Limb (tissue), 2 donors: Measurements from ENCODE around the gene PERP.
"Not testable (repeated sequence)": the region's sequence is repeated elsewhere in the genome, so short reads cannot be mapped to it uniquely, and the experiment has no call there.

Source experiments
- DNase-seq, 2 donors: peaks; one replicate each; pipeline ENCODE4 v3.0.0-alpha.2; 2016; ENCODE audit errors: extremely low spot score in 2 of 2

The PERP gene

DNA sequence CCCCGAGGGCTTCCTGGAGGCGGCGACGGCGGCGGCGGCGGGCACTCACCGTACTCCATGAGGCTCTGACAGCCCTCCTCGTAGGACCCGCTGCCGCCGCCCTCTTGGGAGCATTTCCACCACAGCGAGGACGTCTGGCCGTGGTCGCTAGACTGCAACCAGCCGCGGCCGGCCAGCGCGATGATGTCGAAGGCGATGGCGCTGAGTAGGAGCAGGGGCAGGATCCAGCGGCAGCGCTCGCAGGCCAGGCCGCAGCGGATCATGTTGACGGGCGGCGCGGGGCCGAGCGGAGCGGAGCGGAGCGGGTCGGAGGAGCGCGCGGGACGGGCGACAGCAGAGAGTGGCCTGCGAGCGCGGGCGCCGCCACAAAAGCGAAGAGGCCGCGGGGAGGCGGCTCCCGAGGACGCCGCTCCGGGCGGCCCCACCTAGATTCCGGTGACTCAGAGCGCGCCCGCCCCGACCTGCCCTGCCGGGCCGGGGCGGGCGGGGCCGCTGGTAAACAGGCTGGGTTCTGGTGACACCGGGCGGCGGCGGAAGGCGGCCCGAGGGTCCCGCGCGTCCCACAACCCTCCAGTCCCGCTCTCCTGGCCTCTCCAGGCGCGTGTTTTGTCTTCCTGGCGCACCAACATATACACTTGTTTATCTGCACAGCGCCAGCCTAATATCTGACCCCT lies at the start of gene PERP:
TSS of gene PERP (minus strand) at position 342 of the 674 bp plus-strand sequence. CDS start at position 263, 79 bp downstream.
- DNase-seq = peak in 1 of 2 donors; percentile 68

DNA sequence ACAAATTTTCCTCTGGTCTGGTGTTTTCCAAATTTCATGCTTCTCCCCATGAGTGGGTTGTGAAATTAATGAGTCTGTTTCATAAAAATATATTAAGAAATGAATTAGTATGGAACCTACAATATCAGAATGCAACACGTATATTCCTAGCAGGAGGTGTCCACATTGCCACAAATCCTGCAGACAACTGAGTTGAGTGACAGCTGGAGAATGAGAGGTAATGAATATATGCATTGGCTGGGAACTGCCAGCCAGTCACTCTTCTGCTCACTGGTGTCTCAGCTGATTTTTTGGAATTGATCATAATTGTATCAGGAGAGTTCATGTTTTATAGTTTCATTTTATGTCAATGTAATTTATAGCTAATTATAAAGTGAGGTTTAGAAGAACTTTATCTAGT lies 48.2 kb upstream of the PERP start:
- no peak for DNase-seq

DNA sequence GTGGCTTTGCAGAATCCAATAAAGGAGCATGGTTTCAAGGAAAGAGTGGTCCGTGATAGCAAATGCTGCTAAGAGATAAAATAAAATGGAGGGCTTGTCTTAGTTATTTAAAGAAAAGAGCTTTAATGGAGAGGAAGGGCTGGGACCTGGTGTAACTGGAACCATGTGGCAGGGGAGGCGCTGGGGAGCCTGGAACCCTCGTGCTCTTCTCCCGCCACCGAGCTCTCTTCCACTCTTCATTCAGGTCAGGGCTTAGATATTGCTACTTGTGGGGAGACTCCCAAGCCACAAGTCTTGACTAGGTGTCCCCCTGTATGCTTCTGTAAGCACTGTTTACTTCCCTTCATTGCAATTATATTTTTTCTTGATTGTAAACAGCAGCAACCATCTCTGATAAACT lies 39.3 kb upstream of the PERP start:
- no peak for DNase-seq

DNA sequence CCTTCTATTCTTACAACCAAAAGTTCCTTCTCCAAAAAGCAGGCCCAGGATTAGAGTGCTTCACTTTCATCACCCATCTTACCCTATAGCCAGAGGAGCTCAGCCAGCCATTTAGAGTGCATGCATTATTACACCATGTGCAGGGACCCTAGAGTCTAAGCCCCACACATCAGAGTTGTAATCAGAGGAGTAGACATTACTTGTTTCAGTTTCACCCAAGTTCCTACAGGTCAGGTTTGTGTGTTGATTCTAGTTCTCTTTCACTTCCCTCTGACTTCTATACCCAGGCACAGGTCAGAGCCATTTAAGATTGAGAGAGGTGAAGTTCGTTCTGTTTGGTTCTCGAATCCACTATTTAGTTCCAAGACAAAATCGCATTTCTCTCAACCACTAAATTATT lies 38.2 kb upstream of the PERP start:
- DNase-seq = no peak

DNA sequence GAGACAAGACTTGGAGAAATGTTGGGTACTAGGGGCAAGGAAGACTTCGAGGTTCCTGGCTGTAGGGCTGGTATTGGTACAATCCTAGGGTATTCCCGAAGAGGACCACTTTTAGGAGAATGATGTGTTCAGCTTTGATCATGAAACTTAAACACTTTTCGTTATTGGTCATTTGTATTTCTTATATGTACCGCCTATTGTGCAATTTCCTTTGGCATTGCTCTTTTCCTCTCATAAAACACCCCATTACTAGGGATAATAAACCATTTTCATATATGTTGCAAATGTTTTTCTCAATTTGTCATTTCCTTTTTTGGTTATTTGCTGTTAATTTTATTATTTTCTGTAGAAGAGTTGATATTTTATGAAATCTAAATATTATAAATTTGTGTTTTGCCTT lies 35.6 kb upstream of the PERP start:
- no peak for DNase-seq

DNA sequence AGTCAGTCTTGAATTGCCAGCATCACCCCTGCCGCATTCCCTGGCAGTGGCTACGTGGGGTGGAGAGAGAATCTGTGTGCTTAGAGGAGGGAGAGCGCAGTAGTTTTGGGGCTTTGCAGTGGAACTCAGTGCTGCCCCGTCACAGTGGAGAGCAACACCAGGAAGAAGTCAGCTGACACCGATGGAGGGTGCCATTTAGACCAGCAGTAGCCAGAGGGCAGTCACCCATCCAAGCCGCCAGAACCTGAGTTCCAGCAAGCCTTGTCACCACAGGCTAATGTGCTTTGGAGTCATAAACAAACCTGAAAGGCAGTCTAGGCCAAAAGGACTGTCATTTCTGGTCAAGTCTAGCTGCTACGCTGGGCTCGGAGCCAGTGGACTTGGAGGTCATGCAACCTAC lies 22.0 kb upstream of the PERP start:
- no peak for DNase-seq

DNA sequence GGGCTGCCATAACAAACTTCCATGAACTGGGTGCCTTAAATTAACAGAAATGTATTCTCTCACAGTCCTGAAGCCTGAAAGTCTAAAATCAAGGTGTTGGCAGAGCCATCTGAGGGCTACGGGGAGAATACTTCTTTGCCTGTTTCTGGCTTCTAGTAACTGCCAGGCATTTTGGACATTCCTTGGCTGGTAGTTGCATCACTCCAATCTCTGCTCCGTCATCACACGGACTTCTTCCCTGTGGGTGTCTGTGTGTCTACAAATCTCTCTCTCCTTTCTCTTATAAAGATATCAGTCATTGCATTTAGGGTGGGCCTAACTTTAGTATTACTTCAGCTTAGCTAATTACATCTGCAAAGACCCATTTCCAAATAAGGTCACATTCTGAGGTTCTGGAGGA lies 20.9 kb upstream of the PERP start:
- DNase-seq = no peak

DNA sequence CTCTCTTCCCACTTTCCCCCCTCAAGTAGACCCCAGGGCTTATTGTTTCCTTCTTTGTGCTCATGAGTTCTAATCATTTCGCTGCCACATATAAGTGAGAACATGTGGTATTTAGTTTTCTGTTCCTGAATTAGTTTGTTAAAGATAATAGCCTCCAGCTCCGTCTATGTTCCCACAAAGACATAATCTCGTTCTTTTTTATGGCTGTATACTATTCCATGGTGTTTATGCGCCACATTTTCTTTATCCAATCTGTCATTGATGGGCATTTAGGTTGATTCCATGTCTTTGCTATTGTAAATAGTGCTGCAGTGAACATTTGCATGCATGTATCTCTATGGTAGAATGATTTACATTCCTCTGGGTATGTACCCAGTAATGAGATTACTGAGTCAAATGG lies 16.9 kb upstream of the PERP start:
- no peak for DNase-seq

DNA sequence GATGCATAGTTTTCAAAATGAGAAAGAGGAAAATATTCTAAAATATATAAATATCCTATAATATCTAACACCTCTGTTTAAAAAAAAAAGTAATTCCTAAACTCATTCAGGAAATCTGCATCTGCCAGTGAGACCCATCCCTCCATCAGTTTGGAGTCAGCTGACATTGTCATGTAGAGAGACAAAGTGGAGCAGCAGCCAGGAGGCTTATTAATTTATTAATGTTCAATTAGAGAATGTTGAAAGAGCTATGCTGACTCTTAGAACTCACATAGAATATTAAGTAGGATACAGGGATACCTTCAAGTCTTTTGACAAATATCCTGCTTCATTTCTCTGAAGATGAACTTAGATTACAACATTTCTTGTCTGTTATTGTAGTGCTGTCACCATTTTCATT lies 12.8 kb upstream of the PERP start:
- DNase-seq = no peak

DNA sequence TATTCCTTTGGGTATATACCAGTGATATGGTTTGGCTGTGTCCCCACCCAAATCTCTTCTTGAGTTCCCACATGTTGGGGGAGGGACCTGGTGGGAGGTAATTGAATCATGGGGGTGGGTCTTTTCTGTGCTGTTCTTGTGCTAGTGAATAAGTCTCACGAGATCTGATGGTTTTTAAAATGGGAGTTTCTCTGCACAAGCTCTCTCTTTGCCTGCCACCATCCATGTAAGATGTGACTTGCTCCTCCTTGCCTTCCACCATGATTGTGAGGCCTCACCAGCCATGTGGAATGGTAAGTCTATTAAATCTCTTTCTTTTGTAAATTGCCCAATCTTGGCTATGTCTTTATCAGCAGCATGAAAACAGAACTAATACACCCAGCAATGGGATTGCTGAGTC lies 12.0 kb upstream of the PERP start:
- DNase-seq = not testable (repeated sequence)

DNA sequence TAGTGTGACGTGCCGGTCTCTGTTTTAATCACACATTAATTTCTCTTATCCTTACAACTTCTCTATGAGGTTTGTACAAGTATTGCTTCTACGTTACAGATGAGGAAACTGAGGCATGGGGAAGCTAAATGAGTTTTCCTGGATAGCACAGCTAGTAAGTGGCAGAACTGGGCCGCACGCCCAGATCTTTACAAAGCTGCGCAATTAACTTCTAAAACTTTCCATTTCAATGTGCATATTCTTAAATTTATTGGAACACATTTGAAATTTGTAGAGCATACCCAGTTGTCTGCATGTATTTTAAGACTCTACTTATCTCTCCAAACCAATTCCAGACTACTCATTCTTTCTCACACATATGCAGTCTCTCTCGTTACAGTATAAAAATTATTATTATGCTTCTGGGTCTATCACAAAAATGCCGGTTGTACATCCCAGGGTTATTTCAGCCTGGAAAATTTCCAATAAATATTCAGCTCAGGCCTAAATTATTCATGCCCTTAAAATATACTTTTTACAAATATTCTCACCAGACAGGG lies 10.2 kb upstream of the PERP start:
- no peak for DNase-seq

DNA sequence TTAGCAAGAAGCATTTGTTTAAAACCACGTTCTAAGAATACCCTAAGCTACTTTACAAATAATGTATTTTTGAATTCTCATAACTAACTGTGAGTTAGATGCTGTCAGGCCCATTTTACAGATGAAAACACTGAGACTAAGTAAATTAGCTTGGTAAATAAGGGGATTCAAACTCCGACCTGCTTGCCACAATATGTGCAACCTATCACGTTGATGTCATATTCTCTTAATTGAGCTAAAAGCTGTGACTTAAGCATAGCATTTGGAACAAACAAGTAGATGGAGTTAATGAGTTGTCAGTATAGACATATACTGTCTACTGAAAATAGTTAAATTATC lies 9.4 kb upstream of the PERP start:
- no peak for DNase-seq

DNA sequence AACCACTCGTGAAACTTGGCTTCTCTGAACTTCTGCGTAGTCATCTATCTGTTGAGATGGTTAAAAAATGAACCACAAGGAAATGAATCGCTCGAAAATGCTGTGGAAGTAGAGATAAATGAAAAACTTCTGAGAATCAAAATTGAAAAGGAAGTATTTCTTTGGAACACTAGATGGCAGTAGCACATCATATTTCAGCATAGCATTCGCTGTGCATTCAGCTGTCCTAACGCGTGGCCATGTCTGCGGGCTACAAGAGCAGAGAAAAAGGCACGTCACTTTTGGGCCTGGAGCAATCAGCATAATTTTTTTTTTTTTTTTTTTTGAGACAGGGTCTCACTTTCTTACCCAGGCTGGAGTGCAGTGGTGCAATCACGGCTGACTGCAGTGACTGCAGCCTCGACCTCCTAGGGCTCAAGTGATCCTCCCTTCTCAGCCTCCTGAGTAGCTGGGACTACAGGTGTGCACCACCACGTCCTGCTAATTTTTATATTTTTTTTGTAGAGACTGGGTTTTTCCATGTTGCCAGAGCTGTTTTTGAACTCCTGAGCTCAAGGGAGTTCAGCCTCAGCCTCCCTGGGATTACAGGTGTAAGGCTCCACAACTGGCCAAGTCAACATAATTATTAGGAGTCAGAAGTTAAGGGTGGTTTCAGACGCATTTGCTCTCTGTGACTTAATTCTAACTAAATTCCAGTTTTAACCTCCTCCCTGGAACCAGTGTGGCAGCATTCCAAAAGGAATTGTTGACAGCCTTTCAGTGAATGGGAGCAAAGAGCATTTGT lies 8.8 kb upstream of the PERP start:
- peak; percentile 51 to 71 for DNase-seq

DNA sequence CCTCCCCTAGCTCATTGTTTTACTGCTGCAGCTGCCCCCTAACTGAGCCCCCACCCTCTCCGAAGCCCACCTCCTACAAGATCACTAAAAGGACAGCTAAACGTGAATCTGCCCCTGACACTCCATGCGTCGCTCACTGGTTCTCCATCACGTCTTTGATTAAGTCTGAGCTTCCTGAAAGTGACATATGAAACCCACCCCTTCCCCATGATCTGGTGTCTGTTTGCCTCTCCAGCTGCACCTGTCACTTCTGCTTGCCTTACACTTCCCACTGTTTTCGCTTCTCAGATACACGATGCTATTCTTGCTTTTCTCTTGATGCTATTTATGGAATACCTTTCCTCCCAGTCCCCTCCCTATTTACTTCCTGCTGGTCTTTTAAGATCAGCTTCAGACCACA lies 8.0 kb upstream of the PERP start:
- DNase-seq = no peak

DNA sequence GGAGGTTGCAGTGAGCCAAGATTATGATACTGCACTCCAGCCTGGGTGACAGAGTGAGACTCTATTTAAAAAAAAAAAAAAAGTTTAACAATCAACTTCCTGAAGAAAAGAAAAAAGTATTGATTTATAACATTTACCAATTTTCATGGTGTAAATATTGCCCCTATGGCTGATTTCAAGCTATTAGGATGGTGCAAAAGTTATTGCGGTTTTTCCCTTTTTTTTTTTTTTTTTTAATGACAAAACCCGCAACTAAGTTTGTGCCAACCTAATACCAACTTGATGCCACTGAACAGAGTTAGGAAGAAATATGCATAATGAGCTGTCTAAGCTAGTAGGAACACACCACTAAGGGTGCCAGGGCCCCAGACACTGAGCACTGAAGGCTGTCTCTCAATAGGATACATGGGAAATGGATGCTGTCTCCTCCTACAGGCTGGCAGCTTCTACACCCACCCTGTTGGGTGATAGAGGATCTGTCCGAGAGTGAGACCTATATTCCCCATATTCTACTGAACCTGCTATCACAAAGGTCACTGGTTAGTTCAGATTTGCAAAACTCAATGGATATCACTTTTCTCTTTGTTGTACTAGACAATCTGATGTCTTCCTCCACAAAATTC lies 6.5 kb upstream of the PERP start:
- DNase-seq = no peak

DNA sequence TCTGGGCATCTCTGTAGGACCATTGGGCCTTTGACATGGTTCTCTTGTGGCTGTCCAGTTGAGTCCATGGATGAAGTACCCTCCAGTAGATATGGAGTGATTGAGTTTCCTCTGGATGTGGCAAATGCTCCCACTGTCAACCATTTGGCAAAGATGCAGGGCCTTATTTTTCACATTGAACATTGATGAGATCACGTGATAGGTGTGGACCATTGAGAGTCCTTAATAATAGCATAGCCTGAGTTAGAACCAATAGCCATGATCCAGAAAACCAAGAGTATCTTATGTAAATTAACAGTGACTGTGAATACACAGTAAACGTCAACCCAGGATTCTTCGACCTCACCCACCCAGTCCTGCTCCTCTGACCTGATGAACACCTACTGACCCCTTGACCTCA lies 3.0 kb upstream of the PERP start:
- DNase-seq = no peak

DNA sequence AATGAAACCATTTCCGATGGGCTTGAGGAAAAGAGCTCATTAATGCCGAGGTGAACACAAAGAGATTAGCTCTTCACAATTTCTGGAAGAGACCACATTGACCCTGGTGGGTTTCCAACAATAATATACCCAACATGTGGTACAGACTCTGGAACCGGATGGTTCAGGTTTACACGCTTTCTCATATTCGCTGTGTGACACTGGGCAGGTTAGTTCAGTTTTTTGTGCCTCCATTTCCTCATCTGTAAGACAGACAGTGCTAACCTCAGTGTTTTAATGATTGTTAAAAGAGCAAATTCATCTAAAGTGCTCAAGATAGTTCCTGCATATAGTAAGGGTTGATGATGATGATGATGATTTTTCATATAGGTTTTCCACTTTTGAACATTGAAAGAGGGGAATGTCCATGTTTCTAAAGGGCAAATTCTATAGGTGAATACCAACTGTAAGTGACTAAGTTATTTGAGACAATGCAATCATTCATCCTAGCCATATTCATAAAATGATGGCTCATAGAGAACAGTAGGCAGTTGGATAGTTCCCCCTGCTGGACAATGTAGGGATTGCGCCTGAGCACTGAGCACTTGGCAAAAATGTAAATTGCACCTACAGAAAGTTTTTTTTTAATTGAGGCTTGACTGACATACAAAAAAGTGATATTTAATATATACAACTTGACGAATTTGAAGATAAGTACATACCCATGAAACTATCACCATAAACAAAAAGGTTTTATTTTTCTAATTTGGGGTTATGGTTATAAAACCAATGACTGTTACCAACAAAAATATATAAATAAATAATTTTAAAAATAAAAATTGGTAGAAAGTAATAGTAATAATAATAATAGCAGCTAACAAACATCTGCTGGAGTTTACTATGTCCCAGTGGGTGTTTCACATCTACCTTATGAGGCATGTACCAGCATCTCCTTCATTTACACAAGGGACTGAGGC lies 2.1 kb upstream of the PERP start:
- DNase-seq = peak; percentile 75 to 81

DNA sequence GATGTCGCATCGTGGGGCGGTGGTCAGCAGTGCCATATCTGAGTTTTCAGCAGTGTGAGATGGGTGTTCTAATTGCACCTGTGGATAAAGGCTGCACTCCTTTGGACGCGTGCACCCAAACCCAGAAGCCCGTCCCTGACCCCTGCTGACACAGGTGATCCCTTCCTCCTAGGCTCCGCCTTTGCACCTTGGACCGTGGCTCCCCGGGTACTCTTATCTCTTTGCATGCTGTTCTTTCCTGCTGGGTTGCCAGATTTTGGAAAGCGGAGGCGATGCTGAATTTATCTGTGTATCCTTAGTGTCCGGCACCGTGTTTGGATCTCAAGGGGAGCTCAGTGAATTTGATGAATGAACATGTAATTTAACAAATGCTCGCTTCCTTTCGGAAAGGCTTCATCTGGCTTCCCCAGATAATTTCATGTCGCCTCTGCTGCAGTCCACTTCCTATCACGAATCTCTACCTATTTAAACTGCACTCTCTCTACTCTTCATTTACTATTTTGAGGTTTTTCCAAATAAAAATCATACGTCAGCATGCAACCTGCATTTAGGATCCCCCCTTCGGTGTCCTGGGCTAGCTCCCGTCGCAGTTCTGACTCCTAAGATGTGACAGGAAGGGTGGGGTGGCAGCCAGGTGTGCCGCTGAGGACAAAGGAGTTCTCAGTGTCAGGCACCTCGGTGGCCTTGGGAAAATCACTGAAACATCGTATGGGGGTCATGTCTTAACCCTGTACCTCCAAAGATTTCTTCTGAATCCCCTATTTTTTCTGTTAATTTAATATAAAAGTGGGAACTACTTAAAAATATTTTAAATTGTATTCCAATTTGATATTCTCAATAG lies 753 bp upstream of the PERP start:
- DNase-seq = no peak

DNA sequence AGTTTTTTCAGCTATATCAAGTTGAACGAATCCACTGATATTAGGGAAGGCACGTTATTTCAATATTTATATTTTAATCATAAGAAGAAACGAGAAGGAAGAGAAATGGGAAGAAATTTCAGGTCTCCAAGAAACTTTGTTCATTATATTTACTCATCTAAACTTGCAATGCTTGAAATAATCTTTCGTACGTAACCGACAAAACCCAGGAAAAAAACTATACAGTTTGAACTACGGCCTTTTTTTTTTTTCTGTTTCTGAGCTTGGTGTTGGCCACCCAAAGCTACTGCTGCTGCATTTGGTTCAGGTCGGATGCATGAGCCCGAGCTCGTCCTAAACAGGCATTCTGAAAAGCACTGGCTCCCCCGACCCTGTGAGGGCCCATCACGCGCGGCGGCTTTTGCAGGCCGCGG lies 548 bp downstream of the PERP start:
- no peak for DNase-seq

DNA sequence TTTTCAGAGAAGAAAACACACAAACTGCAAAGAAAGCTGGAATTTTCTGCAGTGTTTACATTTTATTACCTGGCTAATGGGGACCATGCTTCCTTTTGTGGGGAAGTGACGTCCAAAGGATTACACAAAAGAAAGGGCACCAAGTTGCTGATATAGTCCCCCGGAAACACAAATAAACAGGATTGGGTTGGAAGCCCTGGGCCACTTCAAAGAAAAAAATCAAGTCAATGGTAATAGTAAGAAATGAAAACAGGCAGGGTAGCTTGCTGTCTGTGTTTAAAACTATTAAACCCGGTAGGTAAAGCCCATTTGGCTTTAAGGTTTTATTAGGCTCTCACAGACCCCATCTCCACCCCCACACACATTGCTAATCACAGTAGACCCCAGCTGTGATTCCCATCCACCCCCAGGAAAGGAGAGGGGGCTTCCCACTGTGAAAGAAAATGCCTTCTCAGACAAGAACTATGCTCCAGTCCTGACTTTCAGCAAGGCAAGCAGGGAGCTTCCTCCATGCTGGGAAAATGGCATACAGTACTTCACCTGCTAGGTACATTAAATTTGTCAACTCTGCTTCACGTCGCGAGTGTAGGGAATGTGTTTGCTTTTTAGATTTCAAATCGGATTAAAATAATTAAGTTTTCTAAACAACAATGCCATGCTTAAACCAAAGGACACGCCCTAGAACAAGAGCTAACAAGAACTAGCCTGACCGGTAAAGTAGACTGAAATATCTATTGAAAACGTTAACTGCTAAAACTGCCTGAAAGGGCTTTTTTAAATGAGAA lies 1.1 kb downstream of the PERP start:
- DNase-seq = peak in 1 of 2 donors; percentile 37
